ENCODE results near the gene PCNP.
"Not testable (repeated sequence)": the region's sequence is repeated elsewhere in the genome, so short reads cannot be mapped to it uniquely, and the experiment has no call there.

PCNP gene

GRCh38 chr3:101573449-101574387 lies at the start of gene PCNP:
PCNP (plus strand) TSS chr3:101574180; CDS start chr3:101574216, 36 bp downstream.
- DNase-seq (ENCODE audit: low read depth in 1 of 2, low spot score in 1 of 2): peak; percentile 98 to 99

GRCh38 chr3:101527441-101527840 lies 46.5 kb upstream of the PCNP start:
- no peak for DNase-seq (ENCODE audit: low read depth in 1 of 2, low spot score in 1 of 2)

DNA sequence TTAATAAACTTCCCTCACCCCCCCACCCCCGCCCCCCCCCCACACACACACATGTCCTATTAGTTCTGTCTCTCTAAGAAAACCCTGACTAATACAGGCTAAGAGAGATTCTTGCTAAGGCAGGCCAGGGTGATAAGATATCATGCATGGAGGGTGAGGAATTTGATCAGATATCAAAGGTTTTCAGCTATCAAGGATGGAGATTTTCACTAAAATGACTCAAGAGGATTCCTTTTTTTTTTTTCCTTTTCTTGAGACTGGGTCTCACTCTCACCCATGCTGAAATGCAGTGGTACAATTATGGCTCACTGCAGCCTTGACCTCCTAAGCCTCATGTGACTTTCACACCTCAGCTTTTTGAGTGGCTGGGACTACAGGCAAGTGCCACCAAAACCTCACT lies 46.1 kb upstream of the PCNP start:
- DNase-seq (ENCODE audit: low read depth in 1 of 2, low spot score in 1 of 2): no peak

- no peak for DNase-seq (ENCODE audit: low read depth in 1 of 2, low spot score in 1 of 2)
These were observed 43.9 kb upstream of the PCNP start for GRCh38 chr3:101529816-101530685.

- no peak for DNase-seq (ENCODE audit: low read depth in 1 of 2, low spot score in 1 of 2)
These were observed 43.3 kb upstream of the PCNP start for GRCh38 chr3:101530686-101531047.

- no peak for DNase-seq (ENCODE audit: low read depth in 1 of 2, low spot score in 1 of 2)
These were observed 42.4 kb upstream of the PCNP start for GRCh38 chr3:101531473-101532086.

DNA sequence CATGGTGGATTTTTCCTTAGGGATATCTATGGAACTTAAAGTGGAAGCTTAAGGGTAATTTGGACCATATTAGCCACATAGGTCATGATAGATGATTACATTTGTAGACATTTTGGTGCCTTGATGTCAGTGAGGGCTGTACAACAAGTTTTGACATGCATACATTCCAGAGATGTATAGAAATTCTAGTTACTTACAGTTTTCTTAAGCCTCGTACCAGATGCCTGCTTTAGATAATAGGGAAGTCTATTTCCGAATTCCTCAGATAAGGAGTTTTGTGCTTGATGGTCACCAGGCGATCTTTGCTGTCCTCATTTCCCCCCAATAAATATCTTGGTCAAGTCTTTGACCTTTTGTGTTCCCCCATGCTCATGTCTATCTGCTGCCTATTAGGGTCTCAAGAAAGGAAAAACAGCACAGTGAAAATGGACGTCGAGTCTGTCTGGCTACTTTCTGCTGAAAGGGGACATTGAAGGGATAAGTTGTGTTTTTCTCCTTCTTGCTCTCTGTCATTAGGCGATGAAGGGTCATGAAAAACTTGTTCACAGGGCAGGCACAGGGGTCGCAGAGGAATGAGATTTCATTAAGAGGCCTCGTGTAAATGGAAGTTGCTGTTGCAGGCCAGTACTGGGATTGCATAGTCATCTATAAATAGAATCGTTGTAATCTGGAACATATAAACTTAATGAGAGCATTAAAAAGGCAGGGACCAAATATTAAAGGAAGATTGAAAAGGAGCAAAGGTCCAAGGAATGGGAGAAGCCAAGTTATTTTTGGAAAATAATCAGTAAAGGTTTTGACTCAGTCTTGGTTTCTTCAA lies 41.0 kb upstream of the PCNP start:
- no peak for DNase-seq (ENCODE audit: low read depth in 1 of 2, low spot score in 1 of 2)

DNA sequence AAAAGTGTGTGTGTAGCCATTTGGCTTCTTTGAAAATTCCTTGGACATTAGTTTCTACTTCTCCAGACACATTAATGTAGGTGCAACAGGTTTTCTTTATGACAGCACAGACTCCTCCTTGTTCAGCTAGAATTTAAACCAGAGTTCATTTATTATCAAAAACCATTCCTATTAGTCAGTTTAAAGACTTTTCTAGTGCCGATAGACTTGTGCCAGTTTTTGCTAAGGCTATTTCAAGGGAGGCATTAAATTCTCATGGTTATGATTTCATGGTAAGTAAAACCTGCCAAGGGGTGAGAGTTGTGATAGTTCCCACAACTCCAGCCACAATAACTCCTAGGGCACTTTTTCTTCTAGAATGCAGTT lies 40.4 kb upstream of the PCNP start:
- DNase-seq (ENCODE audit: low read depth in 1 of 2, low spot score in 1 of 2): no peak

DNA sequence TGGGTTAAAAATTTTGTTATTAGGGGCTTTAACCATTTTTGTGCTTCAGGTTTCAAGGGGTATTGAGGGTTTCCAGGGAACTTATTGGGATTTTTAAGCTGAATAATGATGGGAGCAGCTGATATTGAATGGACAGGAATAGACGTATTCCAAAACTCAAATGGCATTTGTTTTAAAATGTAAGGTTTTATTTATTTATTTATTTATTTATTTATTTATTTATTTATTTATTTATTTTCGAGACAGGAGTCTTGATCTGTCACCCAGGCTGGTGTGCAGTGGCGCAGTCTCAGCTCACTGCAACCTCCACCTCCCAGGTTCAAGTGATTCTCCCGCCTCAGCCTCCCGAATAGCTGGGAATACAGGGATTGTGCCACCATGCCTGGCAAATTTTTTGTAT lies 38.8 kb upstream of the PCNP start:
- DNase-seq (ENCODE audit: low read depth in 1 of 2, low spot score in 1 of 2): no peak

DNA sequence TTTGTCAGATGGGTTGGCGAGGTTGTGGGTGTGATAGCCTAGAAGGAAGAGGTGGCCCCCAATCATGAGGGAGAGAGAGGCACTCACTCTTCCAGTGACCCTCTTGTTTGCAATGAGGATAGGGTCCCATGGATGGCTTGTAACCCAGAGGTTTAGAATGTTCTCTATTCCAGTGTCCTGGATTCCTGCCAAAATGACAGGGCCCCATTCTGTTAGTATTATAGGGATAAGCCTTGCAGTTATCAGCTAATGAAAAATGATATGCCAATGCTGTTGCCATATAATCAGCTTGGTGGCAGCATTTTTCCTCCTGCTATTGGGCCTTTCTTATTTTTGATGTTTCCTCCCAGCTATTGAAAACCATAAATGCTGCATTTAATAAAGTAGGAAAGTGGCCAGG lies 37.7 kb upstream of the PCNP start:
- no peak for DNase-seq (ENCODE audit: low read depth in 1 of 2, low spot score in 1 of 2)

GRCh38 chr3:101536955-101537354 lies 37.0 kb upstream of the PCNP start:
- not testable (repeated sequence) for DNase-seq (ENCODE audit: low read depth in 1 of 2, low spot score in 1 of 2)

GRCh38 chr3:101542957-101543356 lies 31.0 kb upstream of the PCNP start:
- DNase-seq (ENCODE audit: low read depth in 1 of 2, low spot score in 1 of 2): no peak

DNA sequence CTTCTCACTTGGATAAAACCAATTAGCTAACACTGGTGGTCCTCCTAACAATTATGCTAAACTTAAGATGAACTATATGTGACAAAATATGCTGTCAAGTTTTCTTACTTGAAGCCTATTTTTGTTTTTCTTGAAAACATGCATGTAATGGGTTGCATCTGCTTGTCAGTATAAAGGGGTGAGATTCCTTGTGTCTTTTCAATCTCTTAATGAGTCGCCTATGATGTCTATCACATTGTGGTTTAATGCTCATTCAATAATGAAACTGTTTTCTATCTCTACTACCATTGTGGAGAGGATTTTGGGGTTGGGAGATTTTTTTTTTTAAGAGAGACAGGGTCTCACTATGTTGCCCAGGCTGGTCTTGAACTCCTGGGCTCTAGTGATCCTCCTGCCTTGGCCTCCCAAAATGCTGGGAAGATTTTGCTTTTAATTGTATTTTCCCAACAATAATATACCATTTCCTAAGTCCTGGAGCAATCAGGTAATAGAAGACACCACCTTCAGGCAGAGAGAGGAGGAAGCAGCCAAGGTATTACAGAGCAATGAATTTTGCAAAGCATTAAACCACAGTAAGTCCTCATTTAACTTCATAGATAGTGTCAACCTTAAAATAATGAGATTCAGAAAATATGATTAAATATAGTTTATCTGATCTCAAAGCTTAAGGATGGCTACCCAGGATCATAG lies 29.7 kb upstream of the PCNP start:
- DNase-seq (ENCODE audit: low read depth in 1 of 2, low spot score in 1 of 2): no peak

DNA sequence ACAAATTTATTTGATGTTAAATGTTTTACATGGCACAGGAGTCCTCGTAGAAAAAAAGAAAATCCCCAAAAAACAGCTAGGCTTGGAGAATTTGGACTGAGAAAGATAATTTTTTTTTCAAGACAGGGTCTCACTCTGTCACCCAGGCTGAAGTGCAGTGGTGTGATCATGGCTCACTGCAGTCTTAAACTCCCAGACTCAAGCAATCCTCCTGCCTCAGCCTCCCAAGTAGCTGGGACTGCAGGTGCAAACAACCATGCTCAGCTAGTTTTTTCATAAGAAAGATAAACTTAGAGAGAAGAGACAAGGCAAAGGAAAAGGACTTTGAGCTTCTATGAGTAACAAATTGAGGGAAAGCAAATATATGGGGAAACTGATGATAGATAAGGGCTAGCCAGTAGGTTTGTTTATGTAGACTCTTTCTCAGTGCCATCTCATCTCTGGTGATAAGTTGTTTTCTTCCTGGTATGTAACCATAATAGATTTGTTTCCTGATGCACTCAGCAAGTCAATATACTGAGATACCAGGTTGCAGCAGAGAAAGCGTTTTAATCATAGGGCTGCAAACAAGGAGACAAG lies 25.4 kb upstream of the PCNP start:
- no peak for DNase-seq (ENCODE audit: low read depth in 1 of 2, low spot score in 1 of 2)

DNA sequence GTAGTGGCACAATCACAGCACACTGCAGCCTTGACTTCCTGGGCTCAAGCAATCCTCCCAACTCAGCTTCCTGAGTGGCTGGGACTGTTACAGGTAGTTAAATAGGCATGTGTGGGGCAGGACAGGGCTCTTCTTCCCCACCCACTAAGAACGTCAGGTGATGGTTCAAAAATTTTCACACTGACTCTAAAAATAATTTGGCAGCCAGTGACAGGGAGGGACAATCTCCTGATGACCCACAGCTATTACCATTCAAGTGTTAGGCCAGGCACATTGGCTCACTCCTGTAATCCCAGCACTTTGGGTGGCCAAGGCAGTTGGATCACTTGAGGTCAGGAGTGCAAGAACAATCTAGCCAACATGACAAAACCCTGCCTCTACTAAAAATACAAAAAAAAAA lies 24.5 kb upstream of the PCNP start:
- DNase-seq (ENCODE audit: low read depth in 1 of 2, low spot score in 1 of 2): no peak

DNA sequence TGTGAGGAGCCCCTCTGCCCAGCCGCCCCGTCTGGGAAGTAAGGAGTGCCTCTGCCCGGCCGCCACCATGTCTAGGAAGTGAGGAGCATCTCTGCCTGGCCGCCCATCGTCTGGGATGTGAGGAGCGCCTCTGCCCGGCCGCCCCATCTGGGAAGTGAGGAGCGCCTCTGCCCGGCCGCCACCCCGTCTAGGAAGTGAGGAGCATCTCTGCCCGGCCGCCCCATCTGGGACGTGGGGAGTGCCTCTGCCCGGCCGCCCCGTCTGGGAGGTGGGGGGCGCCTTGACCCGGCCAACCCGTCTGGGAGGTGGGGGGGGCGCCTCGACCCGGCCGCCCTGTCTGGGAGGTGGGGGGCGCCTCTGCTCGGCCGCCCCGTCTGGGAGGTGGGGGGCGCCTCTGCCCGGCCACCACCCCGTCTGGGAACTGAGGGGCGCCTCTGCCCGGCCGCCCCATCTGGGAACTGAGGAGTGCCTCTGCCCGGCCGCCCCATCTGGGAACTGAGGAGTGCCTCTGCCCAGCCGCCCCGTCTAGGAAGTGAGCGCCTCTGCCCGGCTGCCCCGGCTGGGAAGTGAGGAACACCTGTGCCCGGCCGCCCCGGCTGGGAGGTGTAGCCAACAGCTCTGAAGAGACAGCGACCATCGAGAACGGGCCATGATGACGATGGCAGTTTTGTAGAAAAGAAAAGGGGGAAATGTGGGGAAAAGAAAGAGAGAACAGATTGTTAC lies 22.5 kb upstream of the PCNP start:
- not testable (repeated sequence) for DNase-seq (ENCODE audit: low read depth in 1 of 2, low spot score in 1 of 2)

- DNase-seq (ENCODE audit: low read depth in 1 of 2, low spot score in 1 of 2): not testable (repeated sequence)
These were observed 20.6 kb upstream of the PCNP start for GRCh38 chr3:101553381-101553780.

- DNase-seq (ENCODE audit: low read depth in 1 of 2, low spot score in 1 of 2): no peak
These were observed 17.9 kb upstream of the PCNP start for GRCh38 chr3:101556064-101556463.

DNA sequence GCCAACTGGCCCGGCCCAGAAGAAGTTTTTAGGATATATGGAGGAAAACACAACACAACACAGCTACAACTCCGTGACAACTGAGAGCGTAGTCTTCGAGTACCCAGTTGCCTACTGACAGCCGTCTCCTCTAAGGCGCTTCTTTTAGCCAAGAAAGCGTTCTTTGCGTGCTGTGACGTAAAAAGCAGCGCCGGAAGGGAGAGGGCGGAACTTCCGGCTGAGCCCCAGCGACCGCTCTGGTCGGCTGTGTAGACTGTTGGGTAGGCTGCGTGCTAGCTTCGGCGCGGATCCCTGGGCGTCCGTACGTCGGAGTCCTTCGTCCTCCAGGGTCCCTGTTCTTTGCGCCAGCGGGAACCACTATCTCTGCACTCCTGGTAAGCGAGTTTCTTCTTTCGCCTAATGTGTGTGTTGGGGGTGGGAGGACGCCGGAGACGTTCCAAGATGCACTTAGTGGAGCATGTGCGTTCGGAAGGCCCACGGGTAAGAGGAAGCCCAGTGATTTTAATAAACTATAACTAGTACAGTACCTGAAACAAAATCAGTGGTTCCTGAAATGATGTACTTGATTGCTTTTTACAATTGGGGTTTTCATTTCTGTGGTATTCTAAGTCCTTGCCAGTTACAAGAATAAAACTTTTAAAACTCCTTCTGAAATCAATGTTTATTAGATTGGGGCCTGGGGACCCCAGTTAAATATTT lies 12.2 kb upstream of the PCNP start, which contains the start of gene TRMT10C:
TRMT10C (plus strand) TSS at position 239 of the 699 bp plus-strand sequence. CDS start 2,914 bp downstream, outside the sequence.
- DNase-seq (ENCODE audit: low read depth in 1 of 2, low spot score in 1 of 2): peak; percentile 88 to 90

Measured in activated CD4-positive, alpha-beta T cell treated with anti-CD3 and anti-CD28 coated beads, Interleukin-2, amount 50 U/mL, for 24 hours (primary cell).